Neural cell (in vitro differentiated cells): ENCODE results near the gene YY1. TPM values are rescaled to one million over a fixed set of nuclear protein-coding genes. Genes with fewer than 3 reads are reported as not detected.
"Not testable (repeated sequence)": the region's sequence is repeated elsewhere in the genome, so short reads cannot be mapped to it uniquely, and the experiment has no call there.

Experiments
- H2AFZ ChIP-seq: fragments of 200-600, 300-800 bp; sonication (generic), shearing (Covaris generic); 2 replicates; pipeline ENCODE4 v1.6.0; 2014; ENCODE audit warnings: low read depth, mild to moderate bottlenecking, antibody characterized with exemption, low read length, moderate library complexity
- H3F3A ChIP-seq: fragments of 200-600 bp; shearing (Covaris generic); 2 replicates; pipeline ENCODE4 v1.6.1; 2016; ENCODE audit warnings: mild to moderate bottlenecking, moderate library complexity, mixed read lengths, antibody characterized with exemption, low read length; ENCODE audit not compliant: insufficient read depth, poor library complexity, severe bottlenecking
- H3K27ac ChIP-seq: fragments of 200-600, 300-800 bp; sonication (generic), shearing (Covaris generic); 2 replicates; pipeline ENCODE4 v1.5.1; 2014; ENCODE audit warnings: mild to moderate bottlenecking, low read length, moderate library complexity
- H3K27me3 ChIP-seq: fragments of 300-800, 200-600 bp; sonication (generic), shearing (Covaris generic); 2 replicates; pipeline ENCODE4 v1.6.0; 2014; ENCODE audit warnings: mild to moderate bottlenecking, low read depth, low read length, moderate library complexity; ENCODE audit not compliant: insufficient read depth
- H3K36me3 ChIP-seq: fragments of 300-800, 200-600 bp; sonication (generic), shearing (Covaris generic); 2 replicates; pipeline ENCODE4 v1.5.1; 2014; ENCODE audit warnings: mild to moderate bottlenecking, antibody characterized with exemption, low read length, moderate library complexity; ENCODE audit not compliant: insufficient read depth
- H3K4me2 ChIP-seq: fragments of 300-800, 200-600 bp; sonication (generic), shearing (Covaris generic); 2 replicates; pipeline ENCODE4 v1.6.0; 2014; ENCODE audit warnings: mild to moderate bottlenecking, low read length
- H3K4me3 ChIP-seq: fragments of 300-800, 200-600 bp; sonication (generic), shearing (Covaris generic); 2 replicates; pipeline ENCODE4 v1.5.1; 2014; ENCODE audit warnings: mild to moderate bottlenecking, low read length, moderate library complexity
- H3K79me2 ChIP-seq: fragments of 200-600 bp; shearing (Covaris generic); replicated peaks from 2 replicates; pipeline ENCODE4 v1.6.0; 2014; ENCODE audit warnings: mild to moderate bottlenecking, low read length, moderate library complexity; ENCODE audit not compliant: insufficient read depth
- H3K9ac ChIP-seq: fragments of 300-800, 200-600 bp; sonication (generic), shearing (Covaris generic); 2 replicates; pipeline ENCODE4 v1.6.1; 2016; ENCODE audit warnings: mild to moderate bottlenecking, low read length, mixed read lengths
- H3K9me2 ChIP-seq: fragments of 200-600 bp; shearing (Covaris generic); 2 replicates; pipeline ENCODE4 v1.6.1; 2016; ENCODE audit warnings: mild to moderate bottlenecking, low read length, mixed read lengths; ENCODE audit not compliant: insufficient read depth
- H3K9me3 ChIP-seq: fragments of 200-600, 300-800 bp; sonication (generic), shearing (Covaris generic); 2 replicates; pipeline ENCODE4 v1.6.1; 2016; ENCODE audit warnings: mild to moderate bottlenecking, mixed run types, low read length, moderate library complexity, mixed read lengths
- H4K20me1 ChIP-seq: fragments of 200-600 bp; shearing (Covaris generic); 2 replicates; pipeline ENCODE4 v1.6.1; 2016; ENCODE audit warnings: mild to moderate bottlenecking, mixed run types; ENCODE audit not compliant: insufficient read depth
- EZH2 ChIP-seq: fragments of 200-600, 300-800 bp; shearing (Covaris generic), sonication (generic); IDR thresholded peaks from 2 replicates; pipeline ENCODE4 v1.6.1; 2014; ENCODE audit warnings: antibody characterized with exemption, low read length, borderline replicate concordance, mild to moderate bottlenecking; ENCODE audit not compliant: insufficient read depth, poor library complexity, severe bottlenecking
- POLR2AphosphoS5 ChIP-seq: IDR thresholded peaks from 2 replicates; pipeline ENCODE4 v1.6.1; 2012
- RAD21 ChIP-seq: fragments of 450-650 bp; conservative IDR thresholded peaks from 2 replicates; pipeline ENCODE4 v1.6.1; 2014; ENCODE audit warnings: antibody characterized with exemption, mild to moderate bottlenecking, moderate library complexity
- SMC3 ChIP-seq: fragments of 450-650 bp; conservative IDR thresholded peaks from 2 replicates; pipeline ENCODE4 v1.6.1; 2014; ENCODE audit warnings: antibody characterized with exemption, mild to moderate bottlenecking, moderate library complexity; ENCODE audit not compliant: poor library complexity
- TAF1 ChIP-seq: IDR thresholded peaks from 2 replicates; pipeline ENCODE4 v1.6.1; 2012; ENCODE audit warnings: low read depth
- polyA plus RNA-seq: library from polyadenylated mRNA; depleted of rRNA; stranded (reverse); fragments of >200 nt; gene quantifications from 2 replicates; pipeline ENCODE4 v1.2.3, GENCODE V29; 2014
- TF ChIP-seq, protein P1 (sequence below): IDR thresholded peaks from 2 replicates; pipeline ENCODE4 v1.6.1; 2012; ENCODE audit warnings: borderline replicate concordance
- TF ChIP-seq, protein P2 (sequence below): fragments of 450-650 bp; IDR thresholded peaks from 2 replicates; pipeline ENCODE4 v1.5.1; 2014; ENCODE audit warnings: antibody characterized with exemption, mild to moderate bottlenecking, moderate library complexity; ENCODE audit not compliant: poor library complexity, severe bottlenecking

Gene YY1
- polyA plus RNA-seq, 1 donor from 2014 or later = 50.4 TPM

DNA sequence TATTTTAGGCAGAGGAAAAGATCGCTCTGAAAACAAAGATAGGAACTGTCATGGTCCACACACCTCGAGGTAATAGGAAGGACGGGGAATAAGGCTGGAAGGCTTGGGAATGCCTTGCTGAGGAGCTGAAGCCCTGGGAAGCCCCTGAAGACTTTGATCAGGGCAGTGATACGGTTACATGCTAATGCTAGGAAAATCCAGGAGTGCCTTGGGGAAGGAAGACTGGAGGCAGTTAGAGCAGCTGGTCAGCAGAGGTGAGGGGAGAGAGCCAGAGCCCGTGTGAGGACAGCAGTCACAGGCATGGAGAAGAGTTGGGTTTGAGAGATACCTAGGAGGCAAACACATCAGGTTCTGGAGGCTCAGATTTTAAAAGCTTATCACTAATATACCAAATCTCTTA lies 8.6 kb upstream of the YY1 start:
- peaks cover 80% of the 10 kb centered on the region for H3K79me2 ChIP-seq
- H3K9me2 ChIP-seq = no peaks in the 10 kb centered on the region
- H3K27me3 ChIP-seq = no peaks in the 10 kb centered on the region
- no peaks in the 10 kb centered on the region for H3K36me3 ChIP-seq
- no peaks in the 10 kb centered on the region for H3F3A ChIP-seq
- no peak overlapping the region for H3K27ac ChIP-seq
- H3K9ac ChIP-seq = no peak overlapping the region
- H3K4me2 ChIP-seq = no peak overlapping the region
- no peak for TF ChIP-seq EZH2
- TF ChIP-seq, protein P1, sequence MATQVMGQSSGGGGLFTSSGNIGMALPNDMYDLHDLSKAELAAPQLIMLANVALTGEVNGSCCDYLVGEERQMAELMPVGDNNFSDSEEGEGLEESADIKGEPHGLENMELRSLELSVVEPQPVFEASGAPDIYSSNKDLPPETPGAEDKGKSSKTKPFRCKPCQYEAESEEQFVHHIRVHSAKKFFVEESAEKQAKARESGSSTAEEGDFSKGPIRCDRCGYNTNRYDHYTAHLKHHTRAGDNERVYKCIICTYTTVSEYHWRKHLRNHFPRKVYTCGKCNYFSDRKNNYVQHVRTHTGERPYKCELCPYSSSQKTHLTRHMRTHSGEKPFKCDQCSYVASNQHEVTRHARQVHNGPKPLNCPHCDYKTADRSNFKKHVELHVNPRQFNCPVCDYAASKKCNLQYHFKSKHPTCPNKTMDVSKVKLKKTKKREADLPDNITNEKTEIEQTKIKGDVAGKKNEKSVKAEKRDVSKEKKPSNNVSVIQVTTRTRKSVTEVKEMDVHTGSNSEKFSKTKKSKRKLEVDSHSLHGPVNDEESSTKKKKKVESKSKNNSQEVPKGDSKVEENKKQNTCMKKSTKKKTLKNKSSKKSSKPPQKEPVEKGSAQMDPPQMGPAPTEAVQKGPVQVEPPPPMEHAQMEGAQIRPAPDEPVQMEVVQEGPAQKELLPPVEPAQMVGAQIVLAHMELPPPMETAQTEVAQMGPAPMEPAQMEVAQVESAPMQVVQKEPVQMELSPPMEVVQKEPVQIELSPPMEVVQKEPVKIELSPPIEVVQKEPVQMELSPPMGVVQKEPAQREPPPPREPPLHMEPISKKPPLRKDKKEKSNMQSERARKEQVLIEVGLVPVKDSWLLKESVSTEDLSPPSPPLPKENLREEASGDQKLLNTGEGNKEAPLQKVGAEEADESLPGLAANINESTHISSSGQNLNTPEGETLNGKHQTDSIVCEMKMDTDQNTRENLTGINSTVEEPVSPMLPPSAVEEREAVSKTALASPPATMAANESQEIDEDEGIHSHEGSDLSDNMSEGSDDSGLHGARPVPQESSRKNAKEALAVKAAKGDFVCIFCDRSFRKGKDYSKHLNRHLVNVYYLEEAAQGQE = no peak
- TF ChIP-seq, protein P2, sequence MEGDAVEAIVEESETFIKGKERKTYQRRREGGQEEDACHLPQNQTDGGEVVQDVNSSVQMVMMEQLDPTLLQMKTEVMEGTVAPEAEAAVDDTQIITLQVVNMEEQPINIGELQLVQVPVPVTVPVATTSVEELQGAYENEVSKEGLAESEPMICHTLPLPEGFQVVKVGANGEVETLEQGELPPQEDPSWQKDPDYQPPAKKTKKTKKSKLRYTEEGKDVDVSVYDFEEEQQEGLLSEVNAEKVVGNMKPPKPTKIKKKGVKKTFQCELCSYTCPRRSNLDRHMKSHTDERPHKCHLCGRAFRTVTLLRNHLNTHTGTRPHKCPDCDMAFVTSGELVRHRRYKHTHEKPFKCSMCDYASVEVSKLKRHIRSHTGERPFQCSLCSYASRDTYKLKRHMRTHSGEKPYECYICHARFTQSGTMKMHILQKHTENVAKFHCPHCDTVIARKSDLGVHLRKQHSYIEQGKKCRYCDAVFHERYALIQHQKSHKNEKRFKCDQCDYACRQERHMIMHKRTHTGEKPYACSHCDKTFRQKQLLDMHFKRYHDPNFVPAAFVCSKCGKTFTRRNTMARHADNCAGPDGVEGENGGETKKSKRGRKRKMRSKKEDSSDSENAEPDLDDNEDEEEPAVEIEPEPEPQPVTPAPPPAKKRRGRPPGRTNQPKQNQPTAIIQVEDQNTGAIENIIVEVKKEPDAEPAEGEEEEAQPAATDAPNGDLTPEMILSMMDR = no peak
- TF ChIP-seq POLR2AphosphoS5 = no peak
- no peak for TF ChIP-seq TAF1
- TF ChIP-seq RAD21 = no peak
- no peak overlapping the region for H2AFZ ChIP-seq
- H3K4me3 ChIP-seq = no peak overlapping the region
- peaks cover 3% of the 10 kb centered on the region for H4K20me1 ChIP-seq
- H3K9me3 ChIP-seq = no peaks in the 10 kb centered on the region

DNA sequence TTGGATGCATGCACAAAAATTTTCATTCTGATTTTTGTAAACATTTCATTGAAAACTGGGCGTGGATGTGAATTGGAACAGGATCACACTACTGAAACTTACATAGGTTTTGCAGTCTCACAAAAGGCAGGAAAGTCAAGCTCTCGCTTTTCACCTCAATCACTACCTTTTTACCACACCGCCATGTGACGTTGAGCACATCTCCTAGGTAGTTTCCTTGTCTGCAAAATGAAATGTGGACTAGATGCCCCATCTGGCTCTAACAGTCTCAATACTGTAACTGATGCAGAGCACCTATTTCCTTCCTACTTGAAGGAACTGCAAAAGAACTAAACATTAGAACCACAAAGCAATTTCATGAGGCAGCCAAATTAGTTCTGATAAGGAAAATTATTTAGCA lies 4.4 kb upstream of the YY1 start:
- H3K27ac ChIP-seq = no peak overlapping the region
- no peaks in the 10 kb centered on the region for H3K36me3 ChIP-seq
- no peaks in the 10 kb centered on the region for H3K9me2 ChIP-seq
- no peak overlapping the region for H3K4me2 ChIP-seq
- no peak overlapping the region for H3K4me3 ChIP-seq
- H3K27me3 ChIP-seq = no peaks in the 10 kb centered on the region
- no peak overlapping the region for H3K9ac ChIP-seq
- peaks cover 83% of the 10 kb centered on the region for H3K79me2 ChIP-seq
- no peaks in the 10 kb centered on the region for H3K9me3 ChIP-seq
- TF ChIP-seq SMC3 (no peak), POLR2AphosphoS5 (no peak)
- H4K20me1 ChIP-seq = peaks cover 3% of the 10 kb centered on the region
- no peak overlapping the region for H2AFZ ChIP-seq
- H3F3A ChIP-seq = no peaks in the 10 kb centered on the region

DNA sequence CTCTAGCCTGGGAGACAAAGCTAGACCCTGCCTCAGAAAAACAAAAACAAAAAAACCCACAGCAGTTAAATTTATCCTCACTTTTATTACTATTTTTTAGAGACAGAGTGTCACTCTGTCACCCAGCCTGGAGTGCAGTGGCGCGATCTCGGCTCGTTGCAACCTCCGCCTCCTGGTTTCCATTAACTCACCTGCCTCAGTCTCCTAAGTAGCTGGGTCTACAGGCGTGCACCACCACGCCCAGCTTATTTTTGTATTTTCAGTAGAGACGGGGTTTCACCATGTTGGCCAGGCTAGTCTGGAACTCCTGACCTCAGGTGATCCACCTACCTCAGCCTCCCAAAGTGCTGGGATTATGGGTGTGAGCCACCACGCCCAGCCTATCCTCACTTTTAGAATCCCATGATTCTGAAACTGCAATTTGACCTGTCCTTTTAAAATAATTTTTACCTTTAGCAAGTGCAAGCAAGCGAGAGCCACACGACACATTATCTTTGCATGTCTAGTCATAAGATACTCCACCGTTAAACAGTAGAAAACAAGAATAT lies 2.6 kb upstream of the YY1 start:
- not testable (repeated sequence) for H3K9me3 ChIP-seq, H3F3A ChIP-seq, H3K27ac ChIP-seq, H3K27me3 ChIP-seq, H3K9me2 ChIP-seq, H2AFZ ChIP-seq, H4K20me1 ChIP-seq, H3K36me3 ChIP-seq
- Histone ChIP-seq H3K9ac (peak overlapping the region; percentile 89), H3K79me2 (peaks cover 68% of the 10 kb centered on the region), H3K4me3 (peak overlapping the region; percentile 82), H3K4me2 (peak overlapping the region; percentile 92)
